Muscle of leg (tissue), 11 donors: Measurements from ENCODE around the gene MLLT6. TPM values are rescaled to one million over a fixed set of nuclear protein-coding genes. Genes with fewer than 3 reads are reported as not detected.
A peak's percentile ranks its signal among the peaks of the same experiment; 100 is the strongest.

Experiments used
- DNase-seq: peaks from one replicate; pipeline ENCODE4 v3.0.0; 2013
- H3K27ac ChIP-seq: one replicate; pipeline ENCODE4 v1.5.1; 2013; ENCODE audit warnings: mild to moderate bottlenecking, low read length, control low read depth
- H3K27me3 ChIP-seq: one replicate; pipeline ENCODE4 v1.6.1; 2013; ENCODE audit warnings: low read length; ENCODE audit not compliant: control insufficient read depth, insufficient read depth
- H3K36me3 ChIP-seq: one replicate; pipeline ENCODE4 v1.6.1; 2013; ENCODE audit warnings: low read length; ENCODE audit not compliant: control insufficient read depth, insufficient read depth
- H3K4me1 ChIP-seq: one replicate; pipeline ENCODE4 v1.6.1; 2013; ENCODE audit warnings: low read length; ENCODE audit not compliant: control insufficient read depth, insufficient read depth
- H3K4me3 ChIP-seq: one replicate; pipeline ENCODE4 v1.5.1; 2013; ENCODE audit warnings: low read length, control low read depth
- H3K9me3 ChIP-seq: replicated peaks from 2 replicates; pipeline ENCODE4 v1.6.1; 2013; ENCODE audit warnings: low read depth, low read length; ENCODE audit not compliant: control insufficient read depth
- WGBS: methylation state at CpG from one replicate; pipeline ENCODE4 v1.1.5; 2013; ENCODE audit warnings: missing lambda C conversion rate; ENCODE audit not compliant: insufficient coverage; 5-methylcytosine and 5-hydroxymethylcytosine counted together
- polyA plus RNA-seq, 8 donors: library from polyadenylated mRNA; unstranded; fragments of 120-200 nt; gene quantifications; one replicate each; pipeline versions ENCODE4 v1.2.1 to v1.2.3, GENCODE V29; 2013; ENCODE audit warnings: inconsistent platforms in 1 of 8, low replicate concordance in 1 of 8; ENCODE audit not compliant: insufficient read length in 8 of 8, insufficient read depth in 1 of 8
- total RNA-seq: library from RNA; stranded (reverse); fragments of 120-200 nt; gene quantifications from one replicate; pipeline ENCODE4 v1.2.4, GENCODE V29; 2013

The MLLT6 gene
- total and polyA plus RNA-seq, 9 donors, result 40.8 to 77.3 (median 61.5) TPM

DNA sequence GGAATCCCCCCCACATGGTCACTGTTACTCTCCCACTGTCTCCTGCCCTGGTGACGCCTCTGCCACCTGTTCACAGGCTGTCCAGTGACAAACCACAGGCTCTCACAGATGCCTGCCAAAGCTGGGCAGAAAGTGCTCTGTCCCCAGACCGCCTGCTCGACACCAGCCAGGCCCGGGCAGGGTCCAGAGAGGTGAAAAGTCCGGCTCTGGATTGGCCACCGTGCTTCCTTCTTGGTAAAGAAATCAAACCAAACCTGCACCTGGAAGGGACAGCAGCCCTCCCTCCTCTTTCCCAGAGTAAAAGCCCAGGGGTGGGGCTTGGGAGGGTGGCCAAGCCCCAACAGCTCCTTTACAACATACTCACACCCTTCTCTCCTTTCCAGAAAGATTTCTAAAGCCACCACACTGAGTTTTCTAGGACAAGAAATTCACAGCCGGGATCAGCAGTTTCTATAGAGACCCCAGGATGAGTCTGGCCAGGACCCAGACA is 36.9 kb downstream of the MLLT6 start:
- WGBS, result 13% methylated on average over 4 of the region's 7 CpGs
- H3K4me1 ChIP-seq, result peaks cover 59% of the 10 kb centered on the region
- H3K27ac ChIP-seq, result peak overlapping the region; percentile 98
- H3K4me3 ChIP-seq, result no peak overlapping the region
- peak; percentile 93 for DNase-seq
- no peaks in the 10 kb centered on the region for H3K27me3 ChIP-seq
- peaks cover 29% of the 10 kb centered on the region for H3K36me3 ChIP-seq
- no peaks in the 10 kb centered on the region for H3K9me3 ChIP-seq

DNA sequence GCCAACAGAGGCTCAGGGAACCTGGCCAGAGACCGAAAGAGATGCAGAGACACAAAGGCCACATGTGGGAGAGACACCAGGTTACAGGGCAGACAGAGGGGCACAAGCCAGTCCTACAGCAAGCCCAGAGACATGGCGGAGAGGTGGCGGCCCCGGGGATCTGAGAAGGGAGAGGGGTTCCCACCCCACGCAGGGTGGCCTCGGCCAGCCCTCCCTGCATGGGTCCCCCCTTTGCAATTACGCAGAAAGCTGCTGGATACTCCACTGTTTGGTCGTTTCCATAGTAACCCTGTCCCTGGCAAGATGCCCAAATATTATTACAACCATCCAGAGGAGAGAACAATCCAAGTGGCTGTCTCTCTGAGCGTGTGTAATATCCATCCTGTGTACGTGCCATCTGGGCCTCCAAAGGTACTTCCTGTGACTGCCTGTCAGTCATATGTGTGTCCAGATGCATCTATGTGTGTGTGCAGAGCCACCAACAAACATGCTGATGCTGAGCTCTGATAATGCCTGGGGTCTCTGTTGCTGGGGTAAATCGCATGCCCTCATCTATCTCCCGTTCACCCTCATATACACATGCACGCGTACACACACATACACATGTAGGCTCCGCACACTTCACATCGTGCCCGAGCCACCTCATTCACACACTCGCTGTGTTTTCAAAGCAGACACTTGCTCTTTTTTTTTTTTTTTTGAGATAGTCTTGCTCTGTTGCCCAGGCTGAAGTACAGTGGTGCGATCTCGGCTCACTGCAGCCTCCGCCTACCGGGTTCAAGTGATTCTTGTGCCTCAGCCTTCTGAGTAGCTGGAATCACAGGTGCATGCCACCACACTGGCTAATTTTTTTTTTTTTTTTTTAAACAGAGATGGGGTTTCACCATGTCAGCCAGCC is 37.6 kb downstream of the MLLT6 start:
- Histone ChIP-seq H3K27ac (peak overlapping the region; percentile 98), H3K36me3 (peaks cover 26% of the 10 kb centered on the region), H3K9me3 (no peaks in the 10 kb centered on the region), H3K27me3 (no peaks in the 10 kb centered on the region), H3K4me3 (peak overlapping the region; percentile 18), H3K4me1 (peaks cover 62% of the 10 kb centered on the region)
- peak; percentile 99 for DNase-seq
- whole genome bisulfite sequencing, result 11% methylated on average over 14 of the region's 22 CpGs

- Histone ChIP-seq H3K36me3 (peaks cover 16% of the 10 kb centered on the region), H3K4me3 (no peak overlapping the region), H3K9me3 (no peaks in the 10 kb centered on the region), H3K4me1 (peaks cover 65% of the 10 kb centered on the region), H3K27me3 (peaks cover 3% of the 10 kb centered on the region), H3K27ac (peak overlapping the region; percentile 98)
- DNase-seq, result no peak
- no CpG with 5 or more reads among the region's 4 CpGs for WGBS
These were observed 38.6 kb downstream of the MLLT6 start for GRCh38 chr17:38743556-38744171.

- Histone ChIP-seq H3K9me3 (no peaks in the 10 kb centered on the region), H3K27me3 (peaks cover 7% of the 10 kb centered on the region), H3K4me1 (peaks cover 77% of the 10 kb centered on the region), H3K27ac (no peak overlapping the region), H3K36me3 (peaks cover 2% of the 10 kb centered on the region), H3K4me3 (no peak overlapping the region)
- DNase-seq, result peak; percentile 39
- no CpG with 5 or more reads among the region's 4 CpGs for WGBS
These were observed 40.5 kb downstream of the MLLT6 start for GRCh38 chr17:38745545-38745944.

DNA sequence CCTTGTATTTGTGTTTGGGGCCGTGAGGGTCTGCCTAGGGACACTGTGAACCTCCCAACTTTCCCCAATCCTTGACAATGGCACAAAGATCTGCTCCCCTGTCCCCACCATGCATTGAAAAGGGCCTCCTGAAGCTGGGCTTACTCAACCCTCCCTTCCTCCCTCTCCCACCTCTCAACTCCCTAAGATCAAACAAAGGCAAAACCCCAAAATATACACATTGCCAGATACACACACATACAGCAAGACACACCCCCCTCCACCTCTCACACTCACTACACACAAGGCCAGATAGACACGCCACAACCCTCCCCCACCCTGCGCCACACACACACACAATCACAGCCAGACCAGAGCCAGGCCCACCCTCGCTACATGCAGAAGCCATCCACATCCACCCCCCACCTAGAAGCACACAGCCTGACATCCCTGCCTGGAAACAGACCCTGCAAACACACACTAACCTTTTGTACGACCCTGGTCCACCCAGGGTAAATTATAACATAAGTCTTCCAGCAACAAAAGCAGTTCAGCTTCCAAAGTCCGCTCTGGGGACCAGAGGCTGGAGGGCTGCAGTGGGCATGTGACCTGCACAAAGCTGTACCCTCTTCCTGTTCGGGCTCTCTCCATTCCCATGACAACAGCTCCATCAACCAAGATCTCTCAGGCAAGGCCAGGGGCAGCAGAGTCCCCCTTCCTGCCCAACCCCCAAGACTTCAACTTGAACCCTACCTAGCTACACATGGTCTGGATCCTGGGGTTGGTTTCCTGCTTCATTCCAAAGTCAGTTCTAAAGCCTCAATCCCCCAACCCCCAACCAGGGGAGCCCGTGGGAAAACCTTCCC is 41.2 kb downstream of the MLLT6 start:
- H3K27ac ChIP-seq, result peak overlapping the region; percentile 60
- 20% methylated on average over 6 of the region's 8 CpGs for WGBS

GRCh38 chr17:38746849-38747462 is 41.9 kb downstream of the MLLT6 start:
- Histone ChIP-seq H3K4me1 (peaks cover 74% of the 10 kb centered on the region), H3K9me3 (no peaks in the 10 kb centered on the region), H3K36me3 (no peaks in the 10 kb centered on the region), H3K27me3 (peaks cover 10% of the 10 kb centered on the region), H3K27ac (peak overlapping the region; percentile 60), H3K4me3 (peak overlapping the region; percentile 80)
- WGBS, result 0% methylated on average over 1 of the region's 21 CpGs
- DNase-seq, result peak; percentile 41

More for the DNA sequence above, 41.2 kb downstream of the MLLT6 start:
- peak overlapping the region; percentile 80 for H3K4me3 ChIP-seq
- no peaks in the 10 kb centered on the region for H3K36me3 ChIP-seq
- peak; percentile 50 for DNase-seq
- peaks cover 10% of the 10 kb centered on the region for H3K27me3 ChIP-seq
- peaks cover 77% of the 10 kb centered on the region for H3K4me1 ChIP-seq
- no peaks in the 10 kb centered on the region for H3K9me3 ChIP-seq

DNA sequence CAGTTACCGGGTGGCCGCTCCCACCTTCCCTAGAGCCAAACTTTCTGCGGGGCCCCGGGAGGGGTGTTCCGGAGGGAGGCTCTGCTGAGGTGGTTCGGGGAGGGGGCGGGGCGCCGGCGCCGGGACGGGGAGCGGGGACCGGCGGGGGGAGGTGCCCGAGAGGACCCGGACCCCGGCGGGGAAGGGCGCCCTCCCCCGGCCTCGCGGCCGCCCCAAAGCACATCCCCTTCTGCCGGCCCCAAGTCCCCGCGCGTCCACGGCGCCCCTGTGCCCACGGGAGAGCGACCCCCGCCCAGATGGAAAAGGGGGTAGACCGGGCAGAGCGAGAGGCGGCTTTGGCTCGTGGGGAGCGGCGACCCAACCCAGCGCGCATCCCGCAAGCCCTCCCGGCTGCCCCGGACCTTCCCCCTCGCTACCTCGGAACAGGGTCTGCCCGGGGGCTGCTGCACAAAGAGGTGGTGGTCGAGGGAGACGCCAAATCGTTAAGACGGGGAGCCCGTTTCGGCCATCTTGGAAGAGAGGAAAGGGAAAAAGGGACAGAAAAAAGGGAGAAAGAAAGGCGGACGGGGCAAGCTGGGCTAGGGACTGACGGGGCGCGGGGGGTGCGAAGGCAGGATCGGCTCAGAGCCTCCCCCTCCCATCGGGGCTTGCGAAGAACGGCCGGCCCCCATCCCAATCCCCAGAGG is 42.5 kb downstream of the MLLT6 start:
- DNase-seq, result peak; percentile 82

DNA sequence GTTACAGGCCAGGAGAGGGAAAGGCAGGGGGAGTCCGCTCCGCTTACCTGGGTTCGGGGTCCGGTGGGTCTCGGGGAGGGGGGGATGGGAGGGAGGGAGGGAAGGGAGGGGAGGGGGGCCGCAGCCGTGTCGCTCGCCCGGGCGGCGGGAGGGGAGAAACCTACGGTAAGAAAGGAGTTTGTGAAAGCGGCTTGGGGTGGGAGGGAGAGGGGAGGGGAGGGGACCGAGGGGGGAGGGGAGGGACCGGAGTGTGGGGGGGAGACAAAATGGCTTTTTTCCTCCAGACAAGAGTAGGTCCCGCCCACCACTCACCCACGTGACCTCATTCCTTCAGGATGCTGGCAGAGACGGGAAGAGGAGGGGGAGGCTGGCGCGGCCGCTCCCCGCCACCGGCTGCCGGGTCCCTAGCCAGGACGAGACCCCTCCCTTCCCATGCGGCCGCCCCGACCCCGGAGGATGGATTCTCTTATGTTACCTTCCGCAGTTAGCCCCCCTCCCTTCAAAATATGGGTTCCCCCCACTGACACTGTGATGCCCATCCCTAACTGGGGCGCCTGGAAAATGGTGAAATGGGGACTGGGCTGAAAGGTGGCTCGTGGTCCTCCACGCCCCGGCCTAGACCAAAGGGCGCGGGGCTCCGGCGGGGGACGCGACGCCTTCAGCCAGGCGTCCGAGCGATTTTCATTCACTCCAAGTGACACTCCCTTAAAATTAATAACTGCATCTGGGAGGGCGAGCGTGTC is 43.2 kb downstream of the MLLT6 start, which contains the start of gene PCGF2:
PCGF2 (minus strand) TSS at position 188 of the 743 bp plus-strand sequence. CDS start 7,934 bp downstream, outside the sequence.
- peaks cover 67% of the 10 kb centered on the region for H3K4me1 ChIP-seq
- H3K36me3 ChIP-seq, result no peaks in the 10 kb centered on the region
- H3K27ac ChIP-seq, result peak within 1 kb of the TSS; percentile 93
- 0% methylated on average over 1 of the region's 47 CpGs for WGBS
- DNase-seq, result peak; percentile 97
- peak within 1 kb of the TSS; percentile 80 for H3K4me3 ChIP-seq
- peaks cover 10% of the 10 kb centered on the region for H3K27me3 ChIP-seq
- no peaks in the 10 kb centered on the region for H3K9me3 ChIP-seq

More for the DNA sequence above, 42.5 kb downstream of the MLLT6 start:
- WGBS, result under 1% methylated on average over 46 of the region's 64 CpGs
- no peaks in the 10 kb centered on the region for H3K36me3 ChIP-seq
- H3K4me1 ChIP-seq, result peaks cover 70% of the 10 kb centered on the region
- H3K9me3 ChIP-seq, result no peaks in the 10 kb centered on the region
- H3K27me3 ChIP-seq, result peaks cover 10% of the 10 kb centered on the region
- peak overlapping the region; percentile 80 for H3K4me3 ChIP-seq
- H3K27ac ChIP-seq, result peak overlapping the region; percentile 90
